ENCODE data around the gene GRIN2A.

GRIN2A gene

DNA sequence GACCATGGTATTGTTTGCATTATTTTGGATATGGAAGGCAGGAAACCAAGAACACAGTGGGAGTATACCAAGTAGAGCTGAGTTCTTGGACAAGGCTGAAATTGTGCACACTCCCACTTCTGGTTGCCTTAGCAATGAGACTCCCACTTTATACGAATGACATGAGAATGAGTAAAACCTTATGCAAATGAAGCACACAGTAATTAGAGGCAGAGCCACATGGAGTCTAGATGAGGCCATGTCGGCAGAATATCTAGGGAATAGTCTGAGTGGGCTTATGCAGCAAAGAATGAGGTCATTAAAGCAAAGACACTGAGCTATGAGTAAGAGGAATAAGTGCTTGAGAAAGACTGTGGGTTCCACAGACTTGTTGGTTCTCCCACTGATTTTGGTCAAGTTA lies 178.7 kb downstream of the GRIN2A start (continued):
- TF ChIP-seq OSR1 (CRISPR knock-in tag; IDR thresholded peaks at IDR 0.05) (no peak), ZNF565 (CRISPR knock-in tag; conservative IDR thresholded peaks at IDR 0.05; ENCODE audit: low read depth) (no peak)

DNA sequence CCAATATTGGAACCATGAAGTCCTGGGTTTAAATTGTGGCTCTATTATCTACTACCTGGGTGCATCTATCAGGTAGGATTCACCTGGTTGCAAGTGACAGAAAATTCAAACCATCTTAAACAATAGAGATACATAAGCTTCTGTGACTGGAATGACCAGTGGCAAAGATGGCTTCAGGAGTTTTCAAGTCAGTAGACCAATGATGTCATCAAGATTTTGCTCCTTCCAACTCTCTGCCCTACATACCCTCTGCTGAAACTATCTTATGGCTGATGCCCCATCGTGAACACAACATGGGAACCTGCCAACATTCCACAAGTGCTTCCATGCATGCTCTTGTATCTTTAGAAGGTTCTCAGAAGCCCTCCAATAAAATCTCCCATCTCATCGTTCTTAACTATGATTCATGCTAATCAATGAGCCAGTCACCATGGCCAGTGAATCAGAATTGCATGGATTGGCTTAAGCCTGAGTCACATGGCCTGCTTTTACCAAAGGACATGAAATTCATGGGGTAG lies 180.9 kb downstream of the GRIN2A start:
- no peak for ATAC-seq
- no peak for TF ChIP-seq CSDC2 (CRISPR knock-in tag; IDR thresholded peaks at IDR 0.05)
- TF ChIP-seq ZNF565 (CRISPR knock-in tag; conservative IDR thresholded peaks at IDR 0.05; ENCODE audit: low read depth): no peak
- TF ChIP-seq ESRRG (CRISPR knock-in tag; IDR thresholded peaks at IDR 0.05): no peak
- TF ChIP-seq, protein P1, sequence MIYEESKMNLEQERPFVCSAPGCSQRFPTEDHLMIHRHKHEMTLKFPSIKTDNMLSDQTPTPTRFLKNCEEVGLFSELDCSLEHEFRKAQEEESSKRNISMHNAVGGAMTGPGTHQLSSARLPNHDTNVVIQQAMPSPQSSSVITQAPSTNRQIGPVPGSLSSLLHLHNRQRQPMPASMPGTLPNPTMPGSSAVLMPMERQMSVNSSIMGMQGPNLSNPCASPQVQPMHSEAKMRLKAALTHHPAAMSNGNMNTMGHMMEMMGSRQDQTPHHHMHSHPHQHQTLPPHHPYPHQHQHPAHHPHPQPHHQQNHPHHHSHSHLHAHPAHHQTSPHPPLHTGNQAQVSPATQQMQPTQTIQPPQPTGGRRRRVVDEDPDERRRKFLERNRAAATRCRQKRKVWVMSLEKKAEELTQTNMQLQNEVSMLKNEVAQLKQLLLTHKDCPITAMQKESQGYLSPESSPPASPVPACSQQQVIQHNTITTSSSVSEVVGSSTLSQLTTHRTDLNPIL (CRISPR knock-in tag; IDR thresholded peaks at IDR 0.05; ENCODE audit: low read depth): no peak
- TF ChIP-seq BACH2 (CRISPR knock-in tag; IDR thresholded peaks at IDR 0.05; ENCODE audit: borderline replicate concordance): no peak
- no peak for TF ChIP-seq RARB (CRISPR knock-in tag; IDR thresholded peaks at IDR 0.05)
- TF ChIP-seq ZNF70 (CRISPR knock-in tag; IDR thresholded peaks at IDR 0.05): no peak
- no peak for TF ChIP-seq ARNTL (CRISPR knock-in tag; IDR thresholded peaks at IDR 0.05; ENCODE audit: borderline replicate concordance, low read depth)
- TF ChIP-seq ZNF8 (CRISPR knock-in tag; IDR thresholded peaks at IDR 0.05): no peak
- TF ChIP-seq, protein P2, sequence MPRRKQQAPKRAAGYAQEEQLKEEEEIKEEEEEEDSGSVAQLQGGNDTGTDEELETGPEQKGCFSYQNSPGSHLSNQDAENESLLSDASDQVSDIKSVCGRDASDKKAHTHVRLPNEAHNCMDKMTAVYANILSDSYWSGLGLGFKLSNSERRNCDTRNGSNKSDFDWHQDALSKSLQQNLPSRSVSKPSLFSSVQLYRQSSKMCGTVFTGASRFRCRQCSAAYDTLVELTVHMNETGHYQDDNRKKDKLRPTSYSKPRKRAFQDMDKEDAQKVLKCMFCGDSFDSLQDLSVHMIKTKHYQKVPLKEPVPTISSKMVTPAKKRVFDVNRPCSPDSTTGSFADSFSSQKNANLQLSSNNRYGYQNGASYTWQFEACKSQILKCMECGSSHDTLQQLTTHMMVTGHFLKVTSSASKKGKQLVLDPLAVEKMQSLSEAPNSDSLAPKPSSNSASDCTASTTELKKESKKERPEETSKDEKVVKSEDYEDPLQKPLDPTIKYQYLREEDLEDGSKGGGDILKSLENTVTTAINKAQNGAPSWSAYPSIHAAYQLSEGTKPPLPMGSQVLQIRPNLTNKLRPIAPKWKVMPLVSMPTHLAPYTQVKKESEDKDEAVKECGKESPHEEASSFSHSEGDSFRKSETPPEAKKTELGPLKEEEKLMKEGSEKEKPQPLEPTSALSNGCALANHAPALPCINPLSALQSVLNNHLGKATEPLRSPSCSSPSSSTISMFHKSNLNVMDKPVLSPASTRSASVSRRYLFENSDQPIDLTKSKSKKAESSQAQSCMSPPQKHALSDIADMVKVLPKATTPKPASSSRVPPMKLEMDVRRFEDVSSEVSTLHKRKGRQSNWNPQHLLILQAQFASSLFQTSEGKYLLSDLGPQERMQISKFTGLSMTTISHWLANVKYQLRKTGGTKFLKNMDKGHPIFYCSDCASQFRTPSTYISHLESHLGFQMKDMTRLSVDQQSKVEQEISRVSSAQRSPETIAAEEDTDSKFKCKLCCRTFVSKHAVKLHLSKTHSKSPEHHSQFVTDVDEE (CRISPR knock-in tag; IDR thresholded peaks at IDR 0.05): no peak
- TF ChIP-seq GLIS3 (CRISPR knock-in tag; IDR thresholded peaks at IDR 0.05): no peak
- no peak for TF ChIP-seq TOX (CRISPR knock-in tag; IDR thresholded peaks at IDR 0.05; ENCODE audit: borderline replicate concordance)
- TF ChIP-seq SNAI2 (CRISPR knock-in tag; IDR thresholded peaks at IDR 0.05): no peak
- TF ChIP-seq ZFP30 (CRISPR knock-in tag; IDR thresholded peaks at IDR 0.05): no peak
- no peak for TF ChIP-seq ISL1 (CRISPR knock-in tag; IDR thresholded peaks at IDR 0.05)
- no peak for TF ChIP-seq OSR1 (CRISPR knock-in tag; IDR thresholded peaks at IDR 0.05)
- no peak for TF ChIP-seq TCF4 (CRISPR knock-in tag; IDR thresholded peaks at IDR 0.05; ENCODE audit: borderline replicate concordance)
- no peak for TF ChIP-seq ZC3H10 (CRISPR knock-in tag; IDR thresholded peaks at IDR 0.05)
- no peak for TF ChIP-seq PPARA (CRISPR knock-in tag; IDR thresholded peaks at IDR 0.05; ENCODE audit: borderline replicate concordance)
- TF ChIP-seq, protein P3, sequence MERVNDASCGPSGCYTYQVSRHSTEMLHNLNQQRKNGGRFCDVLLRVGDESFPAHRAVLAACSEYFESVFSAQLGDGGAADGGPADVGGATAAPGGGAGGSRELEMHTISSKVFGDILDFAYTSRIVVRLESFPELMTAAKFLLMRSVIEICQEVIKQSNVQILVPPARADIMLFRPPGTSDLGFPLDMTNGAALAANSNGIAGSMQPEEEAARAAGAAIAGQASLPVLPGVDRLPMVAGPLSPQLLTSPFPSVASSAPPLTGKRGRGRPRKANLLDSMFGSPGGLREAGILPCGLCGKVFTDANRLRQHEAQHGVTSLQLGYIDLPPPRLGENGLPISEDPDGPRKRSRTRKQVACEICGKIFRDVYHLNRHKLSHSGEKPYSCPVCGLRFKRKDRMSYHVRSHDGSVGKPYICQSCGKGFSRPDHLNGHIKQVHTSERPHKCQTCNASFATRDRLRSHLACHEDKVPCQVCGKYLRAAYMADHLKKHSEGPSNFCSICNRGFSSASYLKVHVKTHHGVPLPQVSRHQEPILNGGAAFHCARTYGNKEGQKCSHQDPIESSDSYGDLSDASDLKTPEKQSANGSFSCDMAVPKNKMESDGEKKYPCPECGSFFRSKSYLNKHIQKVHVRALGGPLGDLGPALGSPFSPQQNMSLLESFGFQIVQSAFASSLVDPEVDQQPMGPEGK (CRISPR knock-in tag; IDR thresholded peaks at IDR 0.05; ENCODE audit: borderline replicate concordance): no peak

DNA sequence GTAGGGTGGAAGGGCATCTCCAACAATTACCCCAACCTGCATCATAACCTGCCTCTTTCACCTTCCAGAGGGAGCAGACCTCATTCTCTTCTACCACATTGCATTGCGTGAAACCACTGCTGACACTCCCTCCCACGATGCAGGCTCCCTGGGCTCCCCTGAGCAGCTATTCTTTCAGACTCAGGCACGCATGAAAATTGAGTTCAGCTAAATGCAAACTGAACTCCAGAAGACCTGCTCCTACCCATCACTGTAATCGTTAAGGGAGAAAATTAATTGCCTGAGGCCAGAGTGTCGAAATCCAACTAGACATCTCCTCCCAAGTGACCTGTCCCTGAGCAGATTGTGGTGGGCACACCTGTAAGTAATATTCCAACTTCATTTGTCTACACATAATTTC lies 186.0 kb downstream of the GRIN2A start:
- TF ChIP-seq PPARA (CRISPR knock-in tag; IDR thresholded peaks at IDR 0.05; ENCODE audit: borderline replicate concordance) (no peak), CSDC2 (CRISPR knock-in tag; IDR thresholded peaks at IDR 0.05) (no peak), SNAI2 (CRISPR knock-in tag; IDR thresholded peaks at IDR 0.05) (no peak), ZNF70 (CRISPR knock-in tag; IDR thresholded peaks at IDR 0.05) (no peak), ESRRG (CRISPR knock-in tag; IDR thresholded peaks at IDR 0.05) (no peak), ZNF565 (CRISPR knock-in tag; conservative IDR thresholded peaks at IDR 0.05; ENCODE audit: low read depth) (no peak), RARB (CRISPR knock-in tag; IDR thresholded peaks at IDR 0.05) (no peak), ZFP3 (CRISPR knock-in tag; IDR thresholded peaks at IDR 0.05) (no peak)
- TF ChIP-seq, protein P3 (CRISPR knock-in tag; IDR thresholded peaks at IDR 0.05; ENCODE audit: borderline replicate concordance): no peak
- TF ChIP-seq, protein P2 (CRISPR knock-in tag; IDR thresholded peaks at IDR 0.05): no peak
- ATAC-seq: no peak

Measured in SK-N-SH treated with all-trans-retinoic acid at 6 μM for 48 hours (cell line).